Measurements from ENCODE around the gene PLCB1. TPM values are rescaled to one million over a fixed set of nuclear protein-coding genes. Genes with fewer than 3 reads are reported as not detected.
A peak's percentile ranks its signal among the peaks of the same experiment; 100 is the strongest.

Gene PLCB1
- total and polyA plus RNA-seq, 2 of the 4 experiments (the other 2 are of a cell fraction), result 5.6 to 16.1 TPM

GRCh38 chr20:8589956-8590355 is 457.9 kb downstream of the PLCB1 start:
- Histone ChIP-seq H3K4me2 (ENCODE audit: low read depth, low read length) (no peak overlapping the region), H3K36me3 (ENCODE audit: control insufficient read depth, insufficient read depth, low read length) (no peaks in the 10 kb centered on the region), H2AK5ac (ENCODE audit: low read depth, low read length) (no peak overlapping the region), H2BK15ac (ENCODE audit: low read depth, low read length) (no peak overlapping the region), H3K23ac (ENCODE audit: low read depth, low read length) (no peak overlapping the region), H4K5ac (ENCODE audit: low read depth, low read length) (no peak overlapping the region), H2BK120ac (ENCODE audit: low read depth, low read length) (no peak overlapping the region), H4K8ac (ENCODE audit: low read depth in 2 of 2, low read length in 2 of 2) (no peak overlapping the region), H2BK5ac (ENCODE audit: low read depth, low read length, poor library complexity, severe bottlenecking) (no peak overlapping the region), H3K4ac (ENCODE audit: low read depth, low read length) (no peak overlapping the region), H3K18ac (ENCODE audit: low read depth, low read length) (no peak overlapping the region), H3K9me3 (ENCODE audit: control insufficient read depth, insufficient read depth, low read length) (no peaks in the 10 kb centered on the region), H2AK9ac (replicated peaks; ENCODE audit: low read depth, low read length, poor library complexity) (no peak overlapping the region), H3K4me1 (ENCODE audit: control insufficient read depth, insufficient read depth, low read length) (no peaks in the 10 kb centered on the region; the same call in 1 of the 2 replicates), H2AFZ (replicated peaks; ENCODE audit: low read length, poor library complexity) (no peak overlapping the region), H3K27ac (ENCODE audit: insufficient read depth, low read length) (no peak overlapping the region), H4K20me1 (ENCODE audit: insufficient read depth, low read length) (no peaks in the 10 kb centered on the region), H4K91ac (ENCODE audit: insufficient read depth, low read depth, low read length) (no peak overlapping the region), H3K9ac (ENCODE audit: low read depth, low read length) (no peak overlapping the region), H2BK20ac (ENCODE audit: low read depth, low read length) (no peak overlapping the region), H3K4me3 (ENCODE audit: insufficient read depth, low read depth, low read length) (no peak overlapping the region), H3K79me1 (ENCODE audit: low read depth in 1 of 2, low read length in 2 of 2) (no peaks in the 10 kb centered on the region), H3K56ac (ENCODE audit: extremely low read depth, insufficient read depth, low read length) (no peak overlapping the region), H3K9me1 (ENCODE audit: insufficient read depth, low read length) (no peaks in the 10 kb centered on the region), H3K27me3 (ENCODE audit: control insufficient read depth, insufficient read depth, low read length) (no peaks in the 10 kb centered on the region), H3K14ac (replicated peaks; ENCODE audit: low read depth, low read length) (no peak overlapping the region)
- intact Hi-C loops (cut with micrococcal nuclease) (loop anchor here (5.0 kb wide), 1 partner anchor 37 kb away; no protein-coding TSS in a partner anchor), in situ Hi-C loops (cut with MboI; ENCODE audit: low sequenced_read_pairs) (no loop called here), dilution Hi-C loops (cut with HindIII; ENCODE audit: low sequenced_read_pairs, unreplicated experiment) (no loop called here)
- WGBS, 2 experiments (ENCODE audit: extremely low coverage in 2 of 2, insufficient read length in 1 of 2), result 60% methylated on average over 1 of the region's 4 CpGs; no CpG with 5 or more reads in 1 of the 2 experiments
- ChIA-PET POLR2A (ENCODE audit: unreplicated experiment) (no interaction called here), CTCF (interaction anchor here (0.6 kb wide), 1 partner anchor 764 kb away, joined by 4 read pairs; no protein-coding TSS in a partner anchor)
- TF ChIP-seq MAFK (IDR thresholded peaks at IDR 0.05; ENCODE audit: low read depth, low read length) (no peak), NFE2L2 (IDR thresholded peaks at IDR 0.05; ENCODE audit: low read depth, low read length) (no peak), FOS (IDR thresholded peaks at IDR 0.05; ENCODE audit: low read depth, low read length) (no peak), RCOR1 (IDR thresholded peaks at IDR 0.05; ENCODE audit: insufficient replicate concordance, low read length) (no peak), CTCF (conservative IDR thresholded peaks at IDR 0.05; ENCODE audit: low read depth, low read length) (no peak), RFX5 (IDR thresholded peaks at IDR 0.05; ENCODE audit: low read depth, low read length) (no peak), RAD21 (IDR thresholded peaks at IDR 0.05; ENCODE audit: low read length) (no peak), MXI1 (IDR thresholded peaks at IDR 0.05; ENCODE audit: borderline replicate concordance, low read depth, low read length) (no peak), BHLHE40 (IDR thresholded peaks at IDR 0.05; ENCODE audit: low read depth, low read length) (no peak), MAZ (IDR thresholded peaks at IDR 0.05; ENCODE audit: borderline replicate concordance, low read depth, low read length) (no peak), POLR2A (IDR thresholded peaks at IDR 0.05; ENCODE audit: low read depth, low read length) (no peak), CHD1 (IDR thresholded peaks at IDR 0.05; ENCODE audit: low read depth, low read length) (no peak), SMC3 (IDR thresholded peaks at IDR 0.05; ENCODE audit: low read depth, low read length) (no peak), CEBPB (IDR thresholded peaks at IDR 0.05; ENCODE audit: low read depth, low read length) (no peak)
- TF ChIP-seq, protein P1, sequence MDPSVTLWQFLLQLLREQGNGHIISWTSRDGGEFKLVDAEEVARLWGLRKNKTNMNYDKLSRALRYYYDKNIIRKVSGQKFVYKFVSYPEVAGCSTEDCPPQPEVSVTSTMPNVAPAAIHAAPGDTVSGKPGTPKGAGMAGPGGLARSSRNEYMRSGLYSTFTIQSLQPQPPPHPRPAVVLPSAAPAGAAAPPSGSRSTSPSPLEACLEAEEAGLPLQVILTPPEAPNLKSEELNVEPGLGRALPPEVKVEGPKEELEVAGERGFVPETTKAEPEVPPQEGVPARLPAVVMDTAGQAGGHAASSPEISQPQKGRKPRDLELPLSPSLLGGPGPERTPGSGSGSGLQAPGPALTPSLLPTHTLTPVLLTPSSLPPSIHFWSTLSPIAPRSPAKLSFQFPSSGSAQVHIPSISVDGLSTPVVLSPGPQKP (IDR thresholded peaks at IDR 0.05; ENCODE audit: borderline replicate concordance, low read depth, low read length), result no peak
- no peak for ATAC-seq (ENCODE audit: low read depth)
- BruUV-seq (replicated peaks), result no TSS peak
- peak; percentile 63 for DNase-seq
